Fibroblast of lung (primary cell): Measurements from ENCODE around the gene BCL2. TPM values are rescaled to one million over a fixed set of nuclear protein-coding genes. Genes with fewer than 3 reads are reported as not detected.

Source experiments
- DNase-seq, 2 donors: peaks; one replicate each; pipeline versions ENCODE4 v3.0.0 to v3.0.0-alpha.2; 2010; ENCODE audit warnings: low read depth in 2 of 2
- H2AFZ ChIP-seq: 2 replicates; pipeline ENCODE4 v1.5.1; 2012; ENCODE audit warnings: low read length, control low read depth, inconsistent platforms
- H3K27ac ChIP-seq: 2 replicates; pipeline ENCODE4 v1.5.1; 2011; ENCODE audit warnings: low read length, control low read depth; ENCODE audit not compliant: insufficient read depth
- H3K27me3 ChIP-seq: 2 replicates; pipeline ENCODE4 v1.5.1; 2011; ENCODE audit warnings: mild to moderate bottlenecking, low read length; ENCODE audit not compliant: control insufficient read depth, insufficient read depth
- H3K36me3 ChIP-seq: 2 replicates; pipeline ENCODE4 v1.5.1; 2011; ENCODE audit warnings: low read length; ENCODE audit not compliant: control insufficient read depth, insufficient read depth
- H3K4me1 ChIP-seq: 2 replicates; pipeline ENCODE4 v1.5.1; 2011; ENCODE audit warnings: low read length; ENCODE audit not compliant: control insufficient read depth, insufficient read depth; ENCODE audit errors: extremely low read depth
- H3K4me2 ChIP-seq: 2 replicates; pipeline ENCODE4 v1.5.1; 2011; ENCODE audit warnings: low read length, control low read depth; ENCODE audit not compliant: insufficient read depth; ENCODE audit errors: extremely low read depth
- H3K4me3 ChIP-seq, 4 experiments: fragments of 200-600 bp in 1 of 4; sonication (generic) in 1 of 4; replicated peaks in 1 of 4; 2 replicates each; pipeline ENCODE4 v1.5.1; 2011 to 2016; ENCODE audit warnings: low read length in 4 of 4, low read depth in 3 of 4, mild to moderate bottlenecking in 3 of 4, control low read depth in 2 of 4, inconsistent platforms in 1 of 4, mixed read lengths in 1 of 4; ENCODE audit not compliant: insufficient read depth in 1 of 4; ENCODE audit errors: control extremely low read depth in 1 of 4
- H3K79me2 ChIP-seq: 2 replicates; pipeline ENCODE4 v1.5.1; 2012; ENCODE audit warnings: mild to moderate bottlenecking, low read length, inconsistent platforms; ENCODE audit not compliant: control insufficient read depth, insufficient read depth
- H3K9ac ChIP-seq: 2 replicates; pipeline ENCODE4 v1.5.1; 2011; ENCODE audit warnings: mild to moderate bottlenecking, low read length, control low read depth; ENCODE audit not compliant: insufficient read depth
- H3K9me3 ChIP-seq: 2 replicates; pipeline ENCODE4 v1.5.1; 2012; ENCODE audit warnings: low read depth, low read length; ENCODE audit not compliant: control insufficient read depth, insufficient read depth
- H4K20me1 ChIP-seq: 2 replicates; pipeline ENCODE4 v1.5.1; 2011; ENCODE audit warnings: low read length; ENCODE audit not compliant: control insufficient read depth, insufficient read depth; ENCODE audit errors: extremely low read depth
- EZH2 ChIP-seq: IDR thresholded peaks from 2 replicates; pipeline ENCODE4 v1.5.1; 2012; ENCODE audit warnings: low read length, control low read depth, mild to moderate bottlenecking; ENCODE audit errors: missing control alignments
- polyA plus RNA-seq, 2 donors: library from polyadenylated mRNA; depleted of rRNA in 1 of 2; stranded (reverse) in 1 of 2; unstranded in 1 of 2; fragments of >200 nt; gene quantifications; 2 replicates each; pipeline ENCODE4 v1.2.1, GENCODE V29; 2011 to 2012; ENCODE audit warnings: missing spikeins in 1 of 2
- total RNA-seq: library from RNA; depleted of rRNA; stranded (reverse); fragments of >200 nt; gene quantifications from 2 replicates; pipeline ENCODE4 v1.2.1, GENCODE V29; 2014
- TF ChIP-seq, protein P1 (sequence below), 2 donors: IDR thresholded peaks in 1 of 2; conservative IDR thresholded peaks in 1 of 2; 1 replicate in 1 of 2; 2 replicates in 1 of 2; pipeline ENCODE4 v1.5.1; 2011 to 2012; ENCODE audit warnings: low read length in 2 of 2, control low read depth in 1 of 2, inconsistent platforms in 1 of 2, low read depth in 1 of 2, mild to moderate bottlenecking in 1 of 2

BCL2 gene
- total and polyA plus RNA-seq, 2 donors (not counting 1 experiment from before 2014, with no cell fraction given) = 1.5 to 3.6 TPM

GRCh38 chr18:63356272-63356896 lies 36.8 kb upstream of the BCL2 start:
- H3K9me3 ChIP-seq = no peaks in the 10 kb centered on the region
- no peak overlapping the region for H3K9ac ChIP-seq
- H3K79me2 ChIP-seq = no peaks in the 10 kb centered on the region
- no peak overlapping the region for H2AFZ ChIP-seq
- H3K27me3 ChIP-seq = no peaks in the 10 kb centered on the region
- H3K4me3 ChIP-seq = no peak overlapping the region
- no peak for TF ChIP-seq EZH2
- TF ChIP-seq, protein P1, sequence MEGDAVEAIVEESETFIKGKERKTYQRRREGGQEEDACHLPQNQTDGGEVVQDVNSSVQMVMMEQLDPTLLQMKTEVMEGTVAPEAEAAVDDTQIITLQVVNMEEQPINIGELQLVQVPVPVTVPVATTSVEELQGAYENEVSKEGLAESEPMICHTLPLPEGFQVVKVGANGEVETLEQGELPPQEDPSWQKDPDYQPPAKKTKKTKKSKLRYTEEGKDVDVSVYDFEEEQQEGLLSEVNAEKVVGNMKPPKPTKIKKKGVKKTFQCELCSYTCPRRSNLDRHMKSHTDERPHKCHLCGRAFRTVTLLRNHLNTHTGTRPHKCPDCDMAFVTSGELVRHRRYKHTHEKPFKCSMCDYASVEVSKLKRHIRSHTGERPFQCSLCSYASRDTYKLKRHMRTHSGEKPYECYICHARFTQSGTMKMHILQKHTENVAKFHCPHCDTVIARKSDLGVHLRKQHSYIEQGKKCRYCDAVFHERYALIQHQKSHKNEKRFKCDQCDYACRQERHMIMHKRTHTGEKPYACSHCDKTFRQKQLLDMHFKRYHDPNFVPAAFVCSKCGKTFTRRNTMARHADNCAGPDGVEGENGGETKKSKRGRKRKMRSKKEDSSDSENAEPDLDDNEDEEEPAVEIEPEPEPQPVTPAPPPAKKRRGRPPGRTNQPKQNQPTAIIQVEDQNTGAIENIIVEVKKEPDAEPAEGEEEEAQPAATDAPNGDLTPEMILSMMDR (conservative IDR thresholded peaks at IDR 0.05 in 1 of 2, IDR thresholded peaks at IDR 0.05 in 1 of 2; ENCODE audit: low read depth in 1 of 2, low read length in 2 of 2) = no peak
- no peaks in the 10 kb centered on the region for H3K4me1 ChIP-seq
- no peaks in the 10 kb centered on the region for H4K20me1 ChIP-seq
- H3K27ac ChIP-seq = no peak overlapping the region
- no peak overlapping the region for H3K4me2 ChIP-seq
- no peak for DNase-seq
- peaks cover 11% of the 10 kb centered on the region for H3K36me3 ChIP-seq

DNA sequence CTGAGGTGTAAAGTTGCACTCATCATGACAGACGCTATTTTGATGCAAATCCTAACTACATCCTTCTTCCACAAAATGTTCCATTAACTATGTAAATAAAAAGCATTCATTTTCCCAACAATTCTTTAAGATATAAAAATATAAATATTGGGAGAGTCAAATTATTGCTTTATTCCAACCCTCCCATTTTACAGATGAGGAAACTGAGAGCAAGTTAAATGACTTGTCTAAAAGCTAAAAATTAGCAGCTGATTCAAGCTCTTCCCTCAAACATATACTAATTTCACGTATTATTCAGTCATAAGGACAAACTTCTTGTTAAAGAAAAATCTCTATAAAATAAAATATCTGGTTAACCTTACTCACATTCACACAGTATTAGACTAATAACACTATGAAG lies 30.7 kb upstream of the BCL2 start:
- Histone ChIP-seq H4K20me1 (no peaks in the 10 kb centered on the region), H3K27me3 (no peaks in the 10 kb centered on the region), H3K9ac (no peak overlapping the region), H3K79me2 (no peaks in the 10 kb centered on the region), H3K9me3 (no peaks in the 10 kb centered on the region), H3K36me3 (peaks cover 13% of the 10 kb centered on the region), H3K4me2 (no peak overlapping the region), H3K4me1 (no peaks in the 10 kb centered on the region), H2AFZ (no peak overlapping the region), H3K4me3 (no peak overlapping the region), H3K27ac (no peak overlapping the region)
- TF ChIP-seq EZH2 = no peak
- TF ChIP-seq, protein P1 (conservative IDR thresholded peaks at IDR 0.05 in 1 of 2, IDR thresholded peaks at IDR 0.05 in 1 of 2; ENCODE audit: low read depth in 1 of 2, low read length in 2 of 2) = no peak
- no peak for DNase-seq

- H3K9me3 ChIP-seq = no peaks in the 10 kb centered on the region
These were observed 29.1 kb upstream of the BCL2 start for GRCh38 chr18:63348508-63349136.

More at GRCh38 chr18:63348508-63349136, 29.1 kb upstream of the BCL2 start:
- H3K79me2 ChIP-seq = no peaks in the 10 kb centered on the region
- no peak overlapping the region for H3K27ac ChIP-seq
- H3K4me2 ChIP-seq = no peak overlapping the region
- H3K4me1 ChIP-seq = no peaks in the 10 kb centered on the region
- no peak for DNase-seq
- no peak for TF ChIP-seq EZH2
- TF ChIP-seq, protein P1 (conservative IDR thresholded peaks at IDR 0.05 in 1 of 2, IDR thresholded peaks at IDR 0.05 in 1 of 2; ENCODE audit: low read depth in 1 of 2, low read length in 2 of 2) = no peak
- H4K20me1 ChIP-seq = no peaks in the 10 kb centered on the region
- H3K36me3 ChIP-seq = peaks cover 16% of the 10 kb centered on the region
- H3K9ac ChIP-seq = no peak overlapping the region
- H3K27me3 ChIP-seq = no peaks in the 10 kb centered on the region
- no peak overlapping the region for H2AFZ ChIP-seq
- H3K4me3 ChIP-seq = no peak overlapping the region
